Left lung (tissue), 10 donors: Measurements from ENCODE around the gene FOXI1. TPM values are rescaled to one million over a fixed set of nuclear protein-coding genes. Genes with fewer than 3 reads are reported as not detected.

ENCODE experiments used
- ATAC-seq: fragments of 200-7000 bp; cut with Tn5 transposase; one replicate; pipeline ENCODE4 v1.9.1; 2020; ENCODE audit warnings: moderate library complexity
- DNase-seq, 4 donors: peaks; one replicate each; pipeline ENCODE4 v3.0.0-alpha.2; 2013 to 2020
- H3K27ac ChIP-seq, 2 donors: fragments of 200-600 bp; sonication (generic) in 1 of 2; one replicate each; pipeline versions ENCODE4 v1.5.0 to v1.8.0; 2020 to 2021
- H3K27me3 ChIP-seq, 2 donors: fragments of 200-600 bp; sonication (generic) in 1 of 2; one replicate each; pipeline versions ENCODE4 v1.5.0 to v1.8.0; 2020 to 2021
- H3K36me3 ChIP-seq, 2 donors: fragments of 200-600 bp; sonication (generic) in 1 of 2; one replicate each; pipeline versions ENCODE4 v1.5.0 to v1.8.0; 2020 to 2021
- H3K4me1 ChIP-seq, 2 donors: fragments of 200-600 bp; one replicate each; pipeline ENCODE4 v1.8.0; 2021
- H3K4me3 ChIP-seq, 2 donors: fragments of 200-600 bp; sonication (generic) in 1 of 2; one replicate each; pipeline versions ENCODE4 v1.5.0 to v1.8.0; 2020 to 2021; ENCODE audit warnings: mild to moderate bottlenecking in 1 of 2
- H3K9me3 ChIP-seq, 2 donors: fragments of 200-600 bp; sonication (generic) in 1 of 2; one replicate each; pipeline versions ENCODE4 v1.5.0 to v1.8.0; 2020 to 2021
- CTCF ChIP-seq, 2 donors: fragments of 200-600 bp; sonication (generic) in 1 of 2; IDR thresholded peaks; one replicate each; pipeline versions ENCODE4 v1.5.0 to v1.8.0; 2021; ENCODE audit warnings: antibody characterized with exemption in 2 of 2
- intact Hi-C, 2 donors: fragments of 100-400 bp; cut with DNase I; formaldehyde crosslinking; loops; one replicate each; pipeline versions ENCODE4 v1.11.2 to v1.14.2; 2022
- polyA plus RNA-seq, 6 donors: library from polyadenylated mRNA; unstranded; fragments of 120-200 nt; gene quantifications; one replicate each; pipeline ENCODE4 v1.2.1, GENCODE V29; 2013; ENCODE audit not compliant: insufficient read length in 6 of 6
- total RNA-seq, 2 donors: library from RNA; stranded (reverse); fragmentation: NEBNext Ultra II Directional; extraction: Animal tissue kit (Norgen Biotek cat#: 25700); gene quantifications; one replicate each; pipeline ENCODE4 v1.2.1, GENCODE V29; 2021
- donor health status: DM: no; HTN: yes; CAD: no.
- donor health status: DM: no; HTN: no; CAD: no.

FOXI1 gene
- total and polyA plus RNA-seq, 8 donors: 0.07 to 0.09 TPM; not detected in 6

DNA sequence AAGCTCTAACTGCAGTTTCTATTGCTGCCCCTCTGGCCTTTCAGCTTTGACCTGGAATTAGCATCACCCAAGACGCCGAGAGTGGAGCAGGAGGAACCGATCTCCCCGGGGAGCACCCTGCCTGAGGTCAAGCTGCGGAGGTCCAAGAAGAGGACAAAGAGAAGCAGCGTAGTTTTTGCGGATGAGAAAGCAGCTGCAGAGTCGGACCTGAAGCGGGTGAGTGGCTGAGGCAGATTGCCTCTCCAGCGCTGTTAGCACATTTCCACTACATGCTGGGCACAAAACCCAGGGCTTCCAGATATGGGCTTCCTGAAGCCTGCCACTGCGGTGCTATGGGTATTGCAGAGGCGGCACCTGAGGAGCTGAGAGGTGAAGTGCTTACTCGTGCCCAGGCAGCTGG lies 26.8 kb upstream of the FOXI1 start:
- ATAC-seq (no peak), DNase-seq (no peak)
- Histone ChIP-seq H3K4me3 (no peak overlapping the region), H3K4me1 (no peaks in the 10 kb centered on the region), H3K27ac (no peak overlapping the region), H3K36me3 (peaks cover 0 to 95% of the 10 kb centered on the region in 2 donors), H3K9me3 (no peaks in the 10 kb centered on the region), H3K27me3 (no peaks in the 10 kb centered on the region)
- TF ChIP-seq CTCF (IDR thresholded peaks at IDR 0.05): no peak
- intact Hi-C loops: no loop called here

DNA sequence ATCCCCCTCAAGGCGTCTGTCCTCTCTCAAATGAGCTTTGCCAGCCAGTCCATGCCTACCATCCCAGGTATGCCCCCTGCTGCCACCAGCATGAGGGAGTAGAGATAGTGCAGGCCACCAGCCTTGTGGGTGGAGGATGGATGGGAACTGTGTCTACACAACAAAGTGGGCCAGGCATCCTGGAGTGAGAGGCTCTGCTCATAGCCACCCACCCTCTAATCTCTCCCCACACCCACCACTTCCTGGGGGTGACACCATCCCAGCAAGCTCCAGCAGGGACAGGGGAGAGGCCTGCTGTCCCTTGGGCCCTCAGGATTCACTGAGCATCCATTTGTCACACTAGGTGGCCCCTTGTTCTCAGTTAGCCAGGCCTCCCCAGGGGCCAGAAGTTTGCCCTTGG lies 25.5 kb upstream of the FOXI1 start:
- Histone ChIP-seq H3K27me3 (no peaks in the 10 kb centered on the region), H3K36me3 (peaks cover 0 to 92% of the 10 kb centered on the region in 2 donors), H3K27ac (no peak overlapping the region), H3K4me1 (no peaks in the 10 kb centered on the region), H3K4me3 (no peak overlapping the region), H3K9me3 (no peaks in the 10 kb centered on the region)
- DNase-seq (no peak), ATAC-seq (no peak)
- intact Hi-C loops: no loop called here
- TF ChIP-seq CTCF (IDR thresholded peaks at IDR 0.05): no peak

DNA sequence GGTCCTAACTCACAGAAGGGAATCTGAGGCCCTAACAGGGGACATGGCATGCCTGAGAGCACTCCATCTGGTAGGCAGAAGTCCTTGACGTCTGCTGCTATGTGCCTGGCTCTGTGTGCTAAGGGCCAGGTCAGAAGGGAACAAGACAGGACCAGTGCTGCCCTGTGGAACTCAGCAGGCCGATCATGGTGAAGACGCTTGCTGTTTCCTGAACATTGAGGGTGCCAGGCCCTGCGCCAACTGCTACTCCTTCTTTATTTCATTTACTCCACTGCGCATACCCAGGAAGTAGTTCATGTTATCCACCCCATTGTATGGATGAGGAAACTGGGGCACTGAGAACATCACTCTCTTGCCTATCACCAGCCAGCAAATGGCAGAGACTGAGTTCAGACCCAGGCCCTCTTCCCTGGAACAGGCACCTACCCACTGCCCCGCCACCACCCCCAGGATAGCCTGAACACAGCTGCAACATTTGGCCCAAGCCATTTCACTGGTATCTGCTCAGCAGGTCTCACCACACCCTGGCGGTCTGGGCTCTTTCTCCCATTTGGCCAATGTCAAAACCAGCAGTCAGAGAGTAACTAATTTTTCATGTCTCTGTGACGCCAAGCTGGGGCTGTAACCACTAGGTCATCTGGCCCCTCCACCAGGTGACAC lies 24.8 kb upstream of the FOXI1 start:
- TF ChIP-seq CTCF (IDR thresholded peaks at IDR 0.05): no peak
- no peak overlapping the region for H3K4me3 ChIP-seq
- no peaks in the 10 kb centered on the region for H3K27me3 ChIP-seq
- ATAC-seq (no peak), DNase-seq (no peak)
- H3K27ac ChIP-seq: no peak overlapping the region
- no peaks in the 10 kb centered on the region for H3K9me3 ChIP-seq
- H3K4me1 ChIP-seq: no peaks in the 10 kb centered on the region
- intact Hi-C loops: no loop called here
- peaks cover 0 to 92% of the 10 kb centered on the region in 2 donors for H3K36me3 ChIP-seq

GRCh38 chr5:170081616-170082015 lies 24.1 kb upstream of the FOXI1 start:
- intact Hi-C loops: no loop called here
- no peak for TF ChIP-seq CTCF (IDR thresholded peaks at IDR 0.05)
- Histone ChIP-seq H3K36me3 (peaks cover 0 to 93% of the 10 kb centered on the region in 2 donors), H3K27me3 (no peaks in the 10 kb centered on the region), H3K4me3 (no peak overlapping the region), H3K27ac (no peak overlapping the region), H3K9me3 (no peaks in the 10 kb centered on the region), H3K4me1 (no peaks in the 10 kb centered on the region)
- no peak for DNase-seq
- ATAC-seq: no peak

GRCh38 chr5:170082701-170083100 lies 23.0 kb upstream of the FOXI1 start:
- Histone ChIP-seq H3K9me3 (no peaks in the 10 kb centered on the region), H3K36me3 (peaks cover 0 to 88% of the 10 kb centered on the region in 2 donors), H3K4me3 (no peak overlapping the region), H3K27me3 (no peaks in the 10 kb centered on the region), H3K4me1 (no peaks in the 10 kb centered on the region), H3K27ac (no peak overlapping the region)
- no peak for ATAC-seq
- no peak for DNase-seq
- no peak for TF ChIP-seq CTCF (IDR thresholded peaks at IDR 0.05)
- intact Hi-C loops: no loop called here
